Stimulated activated CD8-positive, alpha-beta memory T cell treated with anti-CD3 and anti-CD28 coated beads, Interleukin-15, amount 100 ng/mL, for 48 hours (primary cell): Measurements from ENCODE around the gene RALGPS1.
A peak's percentile ranks its signal among the peaks of the same experiment; 100 is the strongest.
"Not testable (repeated sequence)": the region's sequence is repeated elsewhere in the genome, so short reads cannot be mapped to it uniquely, and the experiment has no call there.

Source experiments
- DNase-seq, 2 donors: peaks; one replicate each; pipeline ENCODE4 v3.0.0-alpha.2; 2020; ENCODE audit warnings: low read depth in 2 of 2

RALGPS1 gene

DNA sequence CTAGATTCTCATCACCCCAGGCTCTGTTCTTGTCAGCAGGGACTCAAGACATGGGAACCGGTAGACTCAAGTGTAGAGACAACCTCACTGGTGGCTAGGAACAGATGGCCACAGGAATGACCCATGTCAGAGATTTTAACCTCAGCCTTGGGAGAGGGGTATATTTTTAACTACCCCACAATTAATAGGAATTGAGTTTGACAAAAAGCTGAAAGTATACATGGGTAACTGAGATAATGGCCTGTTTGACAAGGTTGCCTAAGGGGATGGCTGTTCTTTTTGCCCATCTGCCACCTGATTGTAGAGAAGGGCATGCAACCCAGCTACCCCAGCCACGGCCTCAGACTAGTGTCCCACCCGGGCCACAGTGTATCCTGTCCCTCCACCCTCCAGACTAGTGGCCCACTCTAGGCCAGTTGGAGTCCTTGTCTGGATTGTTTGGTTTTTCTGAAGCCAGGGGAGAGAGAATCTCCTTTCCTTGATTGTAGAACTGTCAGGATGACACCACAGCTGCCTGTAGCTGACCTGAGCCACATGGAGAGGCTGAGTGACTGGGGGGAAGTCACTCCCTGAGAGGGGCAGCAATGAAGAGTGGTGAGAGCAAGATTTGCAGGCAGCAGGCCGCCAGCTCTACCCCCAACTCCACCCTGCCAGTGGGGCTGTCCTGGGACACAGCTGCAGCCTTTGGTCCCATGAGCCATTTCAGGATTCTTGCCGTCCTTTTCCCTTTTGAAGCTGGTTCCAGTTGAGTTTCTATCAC lies 222.5 kb downstream of the RALGPS1 start:
- DNase-seq = no peak

DNA sequence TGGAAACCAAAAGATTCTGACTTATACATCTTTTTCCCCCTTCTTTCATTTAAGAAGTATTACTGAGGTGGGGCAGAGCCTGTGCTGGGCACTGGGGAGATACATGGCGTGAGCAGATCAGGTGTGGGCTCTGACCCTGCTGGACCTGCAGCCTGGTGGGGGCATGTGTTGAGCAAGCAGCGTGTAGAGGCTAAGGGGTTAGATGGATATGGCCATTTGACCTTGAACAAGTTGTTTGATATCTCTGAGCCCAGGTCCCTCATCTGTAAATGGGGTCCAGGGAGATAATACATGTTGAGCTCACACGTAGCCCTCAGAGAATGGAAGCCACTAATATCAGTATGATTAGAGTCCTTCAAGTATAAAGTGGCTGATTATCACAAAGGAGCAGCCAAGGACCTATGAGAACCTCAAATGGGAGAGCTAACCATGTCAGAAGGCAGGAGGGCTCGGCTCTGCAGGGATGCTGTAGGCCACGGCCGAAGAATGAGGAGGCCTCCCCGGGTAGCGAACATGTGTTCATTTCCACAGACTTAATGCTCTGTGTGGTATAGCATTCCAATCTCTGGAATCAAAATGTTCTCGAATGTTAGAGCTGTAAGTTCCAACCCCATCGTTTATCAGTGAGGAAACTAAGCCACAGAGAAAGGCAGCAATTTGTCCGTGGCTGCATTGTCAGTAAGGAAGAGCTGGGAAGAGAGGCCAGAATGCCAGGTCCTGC lies 223.2 kb downstream of the RALGPS1 start:
- DNase-seq = no peak

DNA sequence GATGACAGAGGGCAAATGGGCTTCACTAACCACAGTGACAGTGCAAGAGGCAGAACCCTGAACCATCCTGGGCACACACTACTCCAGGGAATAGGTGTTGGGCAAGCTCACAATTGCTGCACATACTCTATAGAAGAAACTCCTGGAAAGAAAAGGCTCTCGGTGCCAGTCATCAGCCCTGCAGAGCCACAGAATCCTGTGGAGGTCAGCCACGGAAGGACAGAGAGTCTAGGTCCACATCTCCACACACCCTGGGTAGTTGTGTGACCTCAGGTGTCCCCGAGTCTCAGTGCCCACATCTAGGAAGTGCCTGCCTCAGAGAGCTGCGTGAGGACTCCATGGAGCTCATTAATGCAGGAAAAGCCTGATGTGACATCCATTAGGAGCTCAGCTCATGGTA lies 223.9 kb downstream of the RALGPS1 start:
- DNase-seq = no peak

DNA sequence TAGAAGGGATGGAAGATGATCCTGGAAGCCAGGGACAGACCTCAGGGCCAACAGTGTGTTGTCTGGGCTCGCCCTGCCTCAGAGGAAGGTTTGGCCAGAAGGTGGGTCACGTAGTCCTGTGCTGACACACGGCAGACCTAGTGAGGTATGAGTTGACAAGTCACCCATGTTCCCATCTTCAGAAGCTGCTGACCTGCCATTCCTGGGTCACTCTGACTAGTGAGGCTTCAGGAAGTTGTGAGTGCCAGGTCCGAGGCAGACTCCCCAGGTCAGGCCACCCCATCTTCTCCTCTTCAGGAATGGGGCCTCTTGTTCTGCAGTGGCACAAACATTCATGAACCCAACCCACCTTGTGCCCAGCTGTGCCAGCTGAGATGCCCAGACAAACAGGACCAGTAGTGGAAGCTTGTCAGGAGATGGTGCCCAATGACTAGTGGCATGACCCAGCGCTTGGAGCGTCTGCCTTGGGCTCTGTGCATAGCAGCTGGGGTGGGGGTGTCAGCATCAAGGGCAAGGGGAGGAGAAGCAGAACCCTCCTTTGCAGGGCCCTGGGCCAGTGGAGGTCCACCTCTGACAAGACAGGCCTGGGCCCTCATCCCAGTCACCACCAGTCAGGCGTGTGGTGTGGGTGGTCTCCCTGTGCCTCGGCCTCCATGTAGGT lies 224.6 kb downstream of the RALGPS1 start:
- no peak for DNase-seq

- DNase-seq = no peak
Measured at GRCh38 chr9:127139775-127140174, 225.2 kb downstream of the RALGPS1 start.

- no peak for DNase-seq
Measured at GRCh38 chr9:127140181-127140580, 225.6 kb downstream of the RALGPS1 start.

DNA sequence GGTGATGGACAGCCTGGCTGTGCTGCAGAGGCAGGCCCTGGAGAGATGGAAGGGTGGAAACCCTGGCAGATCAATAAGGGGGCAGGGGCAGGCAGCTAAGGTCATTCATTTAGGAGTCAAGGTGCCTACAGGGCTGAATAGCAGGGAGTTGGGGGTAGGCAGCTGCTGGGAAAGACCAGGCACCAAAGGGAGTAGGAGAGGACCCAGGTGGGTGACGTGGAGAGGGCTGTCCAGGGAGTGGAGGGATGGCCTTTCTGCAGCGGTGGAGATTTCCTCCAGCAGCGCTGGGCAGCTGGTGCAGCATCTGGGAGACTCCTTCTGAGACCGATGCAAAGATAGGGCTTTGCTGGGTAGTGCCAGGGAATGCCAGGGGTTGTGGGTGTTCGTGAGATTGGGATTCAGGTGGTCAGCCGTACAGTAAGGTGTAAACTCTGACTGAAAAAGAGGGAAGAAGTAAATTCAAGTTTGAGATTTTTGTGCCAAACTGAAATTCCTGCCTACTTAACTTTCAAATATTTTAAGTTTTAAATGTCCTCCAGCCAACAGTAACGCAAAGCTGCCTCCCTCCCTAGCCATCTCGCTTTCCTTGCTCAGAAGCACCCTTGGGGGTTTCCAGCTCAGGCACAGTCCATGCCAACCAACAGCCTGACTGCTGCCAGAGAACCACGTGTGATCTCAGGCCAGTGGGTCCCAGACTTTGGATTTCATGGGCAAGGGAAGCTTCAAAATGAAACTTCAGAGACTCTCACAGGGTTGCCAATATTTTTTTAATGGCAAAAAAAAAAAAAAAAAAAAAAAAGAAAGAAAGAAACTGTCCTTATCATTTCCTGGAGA lies 226.5 kb downstream of the RALGPS1 start:
- no peak for DNase-seq

DNA sequence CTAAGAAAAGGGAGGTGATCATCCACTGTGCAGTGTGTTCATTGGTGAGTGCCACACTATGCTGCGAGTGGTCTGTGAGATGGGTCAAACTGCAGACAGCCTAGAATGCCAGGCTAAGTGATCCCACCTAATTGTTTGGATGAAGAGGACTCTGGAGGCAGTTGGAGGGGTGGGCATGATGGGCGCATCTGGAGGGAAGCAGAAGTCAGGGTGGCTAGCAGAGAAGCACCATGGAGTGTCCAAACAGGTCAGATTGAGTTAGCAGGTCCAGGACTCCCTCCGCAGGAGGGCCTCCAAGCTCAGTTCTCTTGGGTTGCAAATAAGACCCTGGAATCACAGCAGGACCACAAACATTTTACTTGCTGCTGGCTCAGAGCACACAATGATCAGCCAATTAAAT lies 227.7 kb downstream of the RALGPS1 start:
- DNase-seq = no peak

- no peak for DNase-seq
Measured at GRCh38 chr9:127142931-127143464, 228.4 kb downstream of the RALGPS1 start.

- no peak for DNase-seq
Measured at GRCh38 chr9:127143920-127144465, 229.4 kb downstream of the RALGPS1 start.

GRCh38 chr9:127144670-127145445 lies 230.3 kb downstream of the RALGPS1 start:
- DNase-seq = no peak

DNA sequence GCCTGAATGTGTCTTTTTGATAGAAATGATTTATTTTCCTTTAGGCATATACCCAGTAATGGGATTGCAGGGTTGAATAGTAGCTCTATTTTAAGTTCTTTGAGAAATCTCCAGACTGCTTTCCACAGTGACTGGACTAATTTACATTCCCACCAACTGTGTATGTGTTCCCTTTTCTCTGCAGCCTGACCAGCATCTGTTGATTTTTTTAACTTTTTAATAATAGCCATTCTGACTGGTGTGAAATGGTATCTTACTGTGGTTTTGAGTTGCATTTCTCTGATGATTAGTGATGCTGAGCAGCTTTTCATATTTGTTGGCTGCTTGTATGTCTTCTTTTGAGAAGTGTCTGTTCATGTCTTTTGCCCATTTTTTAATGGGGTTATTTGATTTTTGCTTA lies 232.3 kb downstream of the RALGPS1 start:
- DNase-seq = not testable (repeated sequence)

DNA sequence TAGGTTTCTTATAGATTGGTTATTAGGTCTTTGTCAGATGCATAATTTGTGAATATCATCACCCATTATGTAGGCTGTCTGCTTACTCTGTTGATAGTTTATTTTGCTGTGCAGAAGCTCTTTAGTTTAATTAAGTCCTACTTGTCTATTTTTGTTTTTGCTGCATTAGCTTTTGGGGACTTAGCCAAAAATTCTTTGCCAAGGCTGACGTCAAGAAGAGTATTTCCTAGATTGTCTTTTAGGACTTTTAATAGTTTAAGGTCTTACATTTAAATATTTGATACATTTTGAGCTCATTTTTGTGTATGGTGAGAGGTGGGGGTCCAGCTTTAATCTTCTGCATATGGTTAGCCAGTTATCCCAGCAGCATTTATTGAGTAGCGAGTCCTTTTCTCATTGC lies 232.7 kb downstream of the RALGPS1 start:
- DNase-seq = no peak

- no peak for DNase-seq
Measured at GRCh38 chr9:127148014-127148413, 233.4 kb downstream of the RALGPS1 start.

GRCh38 chr9:127149010-127149409 lies 234.4 kb downstream of the RALGPS1 start:
- DNase-seq = no peak

DNA sequence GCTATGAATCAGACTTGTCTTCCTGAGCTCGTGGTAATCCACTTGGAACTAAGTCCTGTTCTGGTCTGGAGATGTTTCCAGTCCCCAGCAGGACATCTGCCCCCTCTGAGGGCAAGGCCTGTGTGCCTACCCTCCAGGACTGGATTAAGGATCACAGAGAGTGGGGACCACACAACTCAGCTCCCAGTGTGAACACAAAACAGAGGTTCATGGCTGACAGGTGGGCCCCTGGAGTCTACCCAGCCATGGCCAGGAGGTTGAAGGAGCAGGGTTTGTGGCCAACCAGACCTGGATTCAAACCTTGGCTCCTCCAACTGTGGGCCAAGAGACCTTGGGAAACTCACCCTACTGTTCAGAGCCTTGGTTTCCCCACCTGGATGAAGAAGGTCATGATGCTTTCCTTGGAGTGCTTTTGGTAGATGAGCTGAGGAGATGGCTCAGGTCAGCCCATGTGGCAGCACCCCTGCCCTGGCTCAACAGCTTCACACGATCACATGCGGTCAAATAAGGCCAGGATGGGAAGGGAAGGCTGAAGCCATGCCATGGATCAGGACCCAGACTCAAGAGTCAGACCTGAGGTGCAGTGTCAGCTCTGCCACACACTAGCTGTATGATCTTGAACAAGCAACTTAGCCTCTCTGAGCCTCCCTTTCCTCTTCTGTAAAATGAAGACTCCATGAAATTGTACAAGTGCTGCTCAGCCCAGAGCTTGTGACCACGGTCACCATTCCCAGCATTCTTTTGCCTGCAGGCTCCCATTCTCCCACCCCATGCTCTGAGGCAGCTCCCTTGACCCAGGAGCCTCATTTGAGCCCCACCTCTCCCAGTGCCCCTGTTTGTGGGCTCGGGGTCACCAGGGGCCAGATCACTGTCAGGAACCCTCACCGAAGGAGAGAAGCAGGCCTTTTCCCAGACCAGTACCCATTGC lies 235.1 kb downstream of the RALGPS1 start:
- DNase-seq = no peak

DNA sequence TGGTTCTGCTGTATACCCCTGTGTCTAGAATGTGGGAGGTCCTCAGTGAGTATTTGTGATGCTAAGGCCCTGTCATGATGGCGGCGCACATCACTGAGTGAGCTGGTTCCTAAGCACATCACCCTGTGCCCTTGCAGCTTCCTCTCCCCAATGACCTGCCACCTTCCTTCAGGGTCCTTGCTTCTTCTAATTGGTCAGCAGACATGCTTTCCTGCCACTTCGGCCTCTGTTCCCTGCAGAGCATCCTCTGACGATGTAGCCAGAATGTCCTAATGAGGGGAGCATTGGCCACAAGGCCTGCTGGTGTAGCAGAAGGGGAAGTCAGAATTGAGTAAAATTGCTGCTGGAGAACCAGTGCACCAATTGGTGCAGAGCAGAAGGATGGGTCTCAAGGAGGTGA lies 238.9 kb downstream of the RALGPS1 start:
- DNase-seq = no peak

DNA sequence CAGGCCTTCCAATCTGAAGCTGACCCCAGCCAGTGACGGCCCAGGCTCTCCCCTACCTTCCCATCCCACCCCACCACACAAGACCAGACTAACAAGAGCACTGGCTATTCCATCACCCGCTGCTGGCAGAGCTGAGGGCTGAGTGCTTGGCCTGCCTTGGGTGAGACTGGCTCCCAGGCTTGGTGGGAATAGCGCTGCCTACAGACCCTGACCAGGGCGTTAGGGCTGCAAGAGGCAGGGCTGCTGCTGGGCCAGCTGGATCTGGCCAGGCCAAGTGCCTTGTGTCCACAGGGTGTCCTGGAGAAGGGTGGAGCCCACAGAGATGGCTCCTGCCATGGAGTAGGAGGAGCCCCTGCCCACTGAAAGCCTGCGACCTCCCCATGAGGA lies 239.4 kb downstream of the RALGPS1 start:
- no peak for DNase-seq

- peak in 1 of 2 donors; percentile 13 for DNase-seq
Measured at GRCh38 chr9:127154390-127155191, 240.0 kb downstream of the RALGPS1 start.
